Mesenchymal stem cell (in vitro differentiated cells and primary cell): ENCODE data around the gene RUNX1.

Source experiments
- DNase-seq: peaks from one replicate; pipeline ENCODE4 v3.0.0-alpha.2; 2013
- H2AFZ ChIP-seq: one replicate; pipeline ENCODE4 v1.6.1; 2013; ENCODE audit warnings: low read depth, mild to moderate bottlenecking, control low read depth, inconsistent platforms, low read length, moderate library complexity
- H2AK5ac ChIP-seq: 2 replicates; pipeline ENCODE4 v1.6.1; 2013; ENCODE audit warnings: low read length, moderate library complexity, mild to moderate bottlenecking, inconsistent platforms; ENCODE audit not compliant: severe bottlenecking
- H2BK120ac ChIP-seq: one replicate; pipeline ENCODE4 v1.6.1; 2013; ENCODE audit warnings: low read depth, mild to moderate bottlenecking, inconsistent platforms, low read length, moderate library complexity
- H2BK12ac ChIP-seq, 2 experiments: one replicate each; pipeline ENCODE4 v1.6.1; 2013; ENCODE audit warnings: inconsistent platforms in 2 of 2, low read length in 2 of 2, mild to moderate bottlenecking in 2 of 2, moderate library complexity in 2 of 2, control low read depth in 1 of 2
- H2BK15ac ChIP-seq: one replicate; pipeline ENCODE4 v1.6.1; 2013; ENCODE audit warnings: mild to moderate bottlenecking, low read depth, inconsistent platforms; ENCODE audit not compliant: poor library complexity, severe bottlenecking
- H2BK5ac ChIP-seq: 2 replicates; pipeline ENCODE4 v1.6.1; 2013; ENCODE audit warnings: low read depth, mild to moderate bottlenecking, low read length, control low read depth, inconsistent platforms; ENCODE audit not compliant: poor library complexity, severe bottlenecking
- H3K14ac ChIP-seq, 2 experiments: one replicate each; pipeline ENCODE4 v1.6.1; 2013; ENCODE audit warnings: inconsistent platforms in 2 of 2, low read length in 2 of 2, control low read depth in 1 of 2, mild to moderate bottlenecking in 1 of 2, moderate library complexity in 1 of 2
- H3K18ac ChIP-seq, 2 experiments: one replicate each; pipeline ENCODE4 v1.6.1; 2013; ENCODE audit warnings: inconsistent platforms in 2 of 2, low read length in 2 of 2, control low read depth in 1 of 2, low read depth in 1 of 2, mild to moderate bottlenecking in 1 of 2
- H3K23ac ChIP-seq, 2 experiments: one replicate each; pipeline ENCODE4 v1.6.1; 2013; ENCODE audit warnings: inconsistent platforms in 2 of 2, low read length in 2 of 2, mild to moderate bottlenecking in 2 of 2, moderate library complexity in 2 of 2, control low read depth in 1 of 2
- H3K27ac ChIP-seq: 2 replicates; pipeline ENCODE4 v1.5.1; 2013; ENCODE audit warnings: mild to moderate bottlenecking, moderate library complexity, low read length, control low read depth, inconsistent platforms; ENCODE audit not compliant: poor library complexity, severe bottlenecking
- H3K27me3 ChIP-seq, 2 experiments: 2 replicates each; pipeline versions ENCODE4 v1.6.1 to v1.7.0; 2013; ENCODE audit warnings: low read length in 2 of 2, mild to moderate bottlenecking in 2 of 2, moderate library complexity in 2 of 2, control low read depth in 1 of 2, inconsistent platforms in 1 of 2; ENCODE audit not compliant: control insufficient read depth in 1 of 2, insufficient read depth in 1 of 2
- H3K36me3 ChIP-seq, 2 experiments: 2 replicates each; pipeline versions ENCODE4 v1.6.1 to v1.7.0; 2013; ENCODE audit warnings: low read length in 2 of 2, control low read depth in 1 of 2, inconsistent platforms in 1 of 2, low read depth in 1 of 2, mild to moderate bottlenecking in 1 of 2; ENCODE audit not compliant: insufficient read depth in 2 of 2, control insufficient read depth in 1 of 2
- H3K4ac ChIP-seq, 2 experiments: one replicate each; pipeline ENCODE4 v1.6.1; 2013; ENCODE audit warnings: inconsistent platforms in 2 of 2, low read length in 2 of 2, mild to moderate bottlenecking in 2 of 2, moderate library complexity in 2 of 2, control low read depth in 1 of 2, low read depth in 1 of 2
- H3K4me1 ChIP-seq: 2 replicates; pipeline ENCODE4 v1.6.1; 2013; ENCODE audit warnings: low read depth, low read length, control low read depth; ENCODE audit not compliant: control insufficient read depth, insufficient read depth
- H3K4me2 ChIP-seq: 2 replicates; pipeline ENCODE4 v1.6.1; 2013; ENCODE audit warnings: low read length, mild to moderate bottlenecking, inconsistent platforms; ENCODE audit not compliant: poor library complexity, severe bottlenecking
- H3K4me3 ChIP-seq, 2 experiments: 2 replicates each; pipeline versions ENCODE4 v1.5.1 to v1.7.0; 2013; ENCODE audit warnings: low read length in 2 of 2, mild to moderate bottlenecking in 2 of 2, control low read depth in 1 of 2, low read depth in 1 of 2; ENCODE audit not compliant: insufficient read depth in 1 of 2
- H3K79me1 ChIP-seq: replicated peaks from 2 replicates; pipeline ENCODE4 v1.6.1; 2013; ENCODE audit warnings: mild to moderate bottlenecking, control low read depth, low read length, inconsistent platforms; ENCODE audit not compliant: poor library complexity, severe bottlenecking
- H3K9ac ChIP-seq: 2 replicates; pipeline ENCODE4 v1.7.0; 2013; ENCODE audit warnings: mild to moderate bottlenecking, low read length, moderate library complexity
- H3K9me3 ChIP-seq: 2 replicates; pipeline ENCODE4 v1.7.0; 2013; ENCODE audit warnings: mild to moderate bottlenecking, low read length; ENCODE audit not compliant: control insufficient read depth
- H4K8ac ChIP-seq: one replicate; pipeline ENCODE4 v1.6.1; 2013; ENCODE audit warnings: inconsistent platforms, mild to moderate bottlenecking, low read length, moderate library complexity
- H4K91ac ChIP-seq: one replicate; pipeline ENCODE4 v1.6.1; 2013; ENCODE audit warnings: mild to moderate bottlenecking, low read length, inconsistent platforms
- WGBS: methylation state at CpG from one replicate; pipeline ENCODE4 v1.1.7; 2013; ENCODE audit warnings: mixed read lengths; 5-methylcytosine and 5-hydroxymethylcytosine counted together

Gene RUNX1

GRCh38 chr21:35017256-35017655 lies 31.8 kb downstream of the RUNX1 start:
- no peak overlapping the region for H3K4me3 ChIP-seq
- H3K27me3 ChIP-seq = no peaks in the 10 kb centered on the region
- WGBS = 90% methylated on average over 5 of the region's 6 CpGs
- no peak overlapping the region for H3K4ac ChIP-seq
- DNase-seq = no peak
- peaks cover 0 to 7% of the 10 kb centered on the region in 2 experiments for H3K36me3 ChIP-seq
- no peak overlapping the region for H4K91ac ChIP-seq
- no peak overlapping the region for H3K9ac ChIP-seq
- H3K27ac ChIP-seq = no peak overlapping the region
- H2AK5ac ChIP-seq = no peak overlapping the region
- no peaks in the 10 kb centered on the region for H3K9me3 ChIP-seq
- H3K14ac ChIP-seq = no peak overlapping the region
- no peak overlapping the region for H2BK5ac ChIP-seq
- H3K23ac ChIP-seq = no peak overlapping the region
- H2BK15ac ChIP-seq = no peak overlapping the region
- no peak overlapping the region for H2AFZ ChIP-seq
- H3K79me1 ChIP-seq = peaks cover 7% of the 10 kb centered on the region
- H2BK12ac ChIP-seq = no peak overlapping the region
- H2BK120ac ChIP-seq = no peak overlapping the region
- H4K8ac ChIP-seq = no peak overlapping the region
- H3K4me2 ChIP-seq = no peak overlapping the region
- peaks cover 10% of the 10 kb centered on the region for H3K4me1 ChIP-seq
- no peak overlapping the region for H3K18ac ChIP-seq

GRCh38 chr21:35016517-35017188 lies 32.4 kb downstream of the RUNX1 start:
- Histone ChIP-seq H2AK5ac (no peak overlapping the region), H3K18ac (no peak overlapping the region), H3K14ac (no peak overlapping the region), H3K36me3 (peaks cover 0 to 4% of the 10 kb centered on the region in 2 experiments), H2BK120ac (no peak overlapping the region), H3K4me1 (peaks cover 8% of the 10 kb centered on the region), H2BK5ac (no peak overlapping the region), H3K27me3 (no peaks in the 10 kb centered on the region), H4K8ac (no peak overlapping the region), H3K23ac (no peak overlapping the region), H3K9ac (no peak overlapping the region), H2BK15ac (no peak overlapping the region), H3K4me2 (no peak overlapping the region), H3K27ac (no peak overlapping the region), H3K79me1 (peaks cover 4% of the 10 kb centered on the region), H2AFZ (no peak overlapping the region), H3K9me3 (no peaks in the 10 kb centered on the region), H4K91ac (no peak overlapping the region), H2BK12ac (no peak overlapping the region), H3K4me3 (no peak overlapping the region), H3K4ac (no peak overlapping the region)
- WGBS = 86% methylated on average over 1 of the region's 1 CpG
- DNase-seq = no peak

- Histone ChIP-seq H2BK15ac (no peak overlapping the region), H3K27ac (no peak overlapping the region), H4K8ac (no peak overlapping the region), H2BK120ac (no peak overlapping the region), H3K36me3 (peaks cover 0 to 4% of the 10 kb centered on the region in 2 experiments), H3K23ac (no peak overlapping the region), H3K4me1 (peaks cover 8% of the 10 kb centered on the region), H3K4ac (no peak overlapping the region), H2AFZ (no peak overlapping the region), H4K91ac (no peak overlapping the region), H3K27me3 (no peaks in the 10 kb centered on the region), H3K9ac (no peak overlapping the region), H2AK5ac (no peak overlapping the region), H2BK5ac (no peak overlapping the region), H3K79me1 (peaks cover 4% of the 10 kb centered on the region), H2BK12ac (no peak overlapping the region), H3K4me3 (no peak overlapping the region), H3K14ac (no peak overlapping the region), H3K4me2 (no peak overlapping the region), H3K9me3 (no peaks in the 10 kb centered on the region), H3K18ac (no peak overlapping the region)
- WGBS = 94% methylated on average over 4 of the region's 4 CpGs
- DNase-seq = no peak
These were observed 33.0 kb downstream of the RUNX1 start for GRCh38 chr21:35016071-35016470.

- Histone ChIP-seq H2BK15ac (no peak overlapping the region), H3K4me3 (no peak overlapping the region), H3K14ac (no peak overlapping the region), H3K18ac (no peak overlapping the region), H3K27ac (no peak overlapping the region), H2BK12ac (no peak overlapping the region), H3K9me3 (no peaks in the 10 kb centered on the region), H3K27me3 (no peaks in the 10 kb centered on the region), H3K4me1 (peaks cover 8% of the 10 kb centered on the region), H4K8ac (no peak overlapping the region), H2AK5ac (no peak overlapping the region), H3K4ac (no peak overlapping the region), H3K4me2 (no peak overlapping the region), H3K23ac (no peak overlapping the region), H4K91ac (no peak overlapping the region), H2BK120ac (no peak overlapping the region), H2BK5ac (no peak overlapping the region), H2AFZ (no peak overlapping the region), H3K79me1 (peaks cover 4% of the 10 kb centered on the region), H3K9ac (no peak overlapping the region), H3K36me3 (peaks cover 0 to 4% of the 10 kb centered on the region in 2 experiments)
- DNase-seq = no peak
- WGBS = 89% methylated on average over 2 of the region's 5 CpGs
These were observed 33.6 kb downstream of the RUNX1 start for GRCh38 chr21:35015435-35016024.
